WTC11 (cell line): Measurements from ENCODE around the gene TTC7B. TPM values are rescaled to one million over a fixed set of nuclear protein-coding genes. Genes with fewer than 3 reads are reported as not detected.

Experiments used
- ATAC-seq: fragments of 200-7000 bp; cut with Tn5 transposase; 2 replicates; pipeline ENCODE4 v1.10.0; 2021; ENCODE audit warnings: mild to moderate bottlenecking, moderate library complexity
- CTCF ChIA-PET: fragments of 300-600 bp; sonication (Branson Sonifier 250); formaldehyde crosslinking; loops from one replicate; lab custom pipeline; 2021; ENCODE audit warnings: antibody characterized with exemption; lab: Charles Lee
- POLR2A ChIA-PET: fragments of 350-600 bp; sonication (Branson Sonifier 250); formaldehyde crosslinking; loops from one replicate; lab custom pipeline; 2021; ENCODE audit warnings: antibody characterized with exemption; lab: Charles Lee
- DNase-seq: peaks from one replicate; pipeline ENCODE4 v3.0.0; 2021; ENCODE audit warnings: low spot score
- H3K27ac Mint-ChIP-seq: 2 replicates; pipeline ENCODE4 v1.8.0; 2021; ENCODE audit warnings: mixed read lengths
- H3K27me3 Mint-ChIP-seq: 2 replicates; pipeline ENCODE4 v1.8.0; 2021; ENCODE audit warnings: low read depth, mild to moderate bottlenecking, moderate library complexity, mixed read lengths
- H3K36me3 Mint-ChIP-seq: 2 replicates; pipeline ENCODE4 v1.8.0; 2021; ENCODE audit warnings: mixed read lengths
- H3K4me1 Mint-ChIP-seq: 2 replicates; pipeline ENCODE4 v1.8.0; 2022; ENCODE audit warnings: mixed read lengths
- H3K4me3 Mint-ChIP-seq: 2 replicates; pipeline ENCODE4 v1.8.0; 2021; ENCODE audit warnings: mild to moderate bottlenecking, moderate library complexity, mixed read lengths
- H3K9me3 Mint-ChIP-seq: 2 replicates; pipeline ENCODE4 v1.8.0; 2021; ENCODE audit warnings: mixed read lengths
- ATF1 ChIP-seq: sonication (generic); formaldehyde crosslinking; IDR thresholded peaks from 2 replicates; pipeline ENCODE4 v1.8.1; 2023; ENCODE audit warnings: mild to moderate bottlenecking, moderate library complexity, missing genetic modification reagents
- CREM ChIP-seq: sonication (generic); formaldehyde crosslinking; IDR thresholded peaks from 2 replicates; pipeline ENCODE4 v1.8.1; 2022; ENCODE audit warnings: mild to moderate bottlenecking, missing genetic modification reagents, moderate library complexity
- GABPB1 ChIP-seq: sonication (generic); formaldehyde crosslinking; IDR thresholded peaks from 2 replicates; pipeline ENCODE4 v1.8.1; 2023; ENCODE audit warnings: mild to moderate bottlenecking, missing genetic modification reagents
- GTF2I ChIP-seq: fragments of 250-450 bp; sonication (Bioruptor Pico); conservative IDR thresholded peaks from 2 replicates; pipeline ENCODE4 v1.4.0; 2021; ENCODE audit warnings: mild to moderate bottlenecking
- JUN ChIP-seq: sonication (generic); formaldehyde crosslinking; IDR thresholded peaks from 2 replicates; pipeline ENCODE4 v1.8.0; 2023; ENCODE audit warnings: mild to moderate bottlenecking, missing genetic modification reagents
- NR2C2 ChIP-seq: sonication (generic); formaldehyde crosslinking; IDR thresholded peaks from 2 replicates; pipeline ENCODE4 v1.8.0; 2022; ENCODE audit warnings: mild to moderate bottlenecking, missing genetic modification reagents
- TEAD4 ChIP-seq: sonication (generic); formaldehyde crosslinking; IDR thresholded peaks from 2 replicates; pipeline ENCODE4 v1.8.0; 2022; ENCODE audit warnings: mild to moderate bottlenecking, missing genetic modification reagents
- ZBTB21 ChIP-seq: sonication (generic); formaldehyde crosslinking; IDR thresholded peaks from 2 replicates; pipeline ENCODE4 v1.8.1; 2023; ENCODE audit warnings: mild to moderate bottlenecking, missing genetic modification reagents, borderline replicate concordance
- ZNF232 ChIP-seq: sonication (generic); formaldehyde crosslinking; IDR thresholded peaks from 2 replicates; pipeline ENCODE4 v1.8.0; 2022; ENCODE audit warnings: mild to moderate bottlenecking, missing genetic modification reagents
- total RNA-seq: library from RNA; stranded (reverse); gene quantifications from 3 replicates; pipeline ENCODE4 v1.2.3, GENCODE V29; 2021
- TF ChIP-seq, protein P1 (sequence below): fragments of 250-450 bp; sonication (Bioruptor Pico); conservative IDR thresholded peaks from 2 replicates; pipeline ENCODE4 v1.9.0; 2021; ENCODE audit warnings: mild to moderate bottlenecking
- TF ChIP-seq, protein P2 (sequence below): fragments of 200-600 bp; IDR thresholded peaks from 2 replicates; pipeline ENCODE4 v1.8.0; 2022; ENCODE audit warnings: antibody characterized with exemption
- TF ChIP-seq, protein P3 (sequence below): sonication (generic); formaldehyde crosslinking; IDR thresholded peaks from 2 replicates; pipeline ENCODE4 v1.8.1; 2022; ENCODE audit warnings: mild to moderate bottlenecking, missing genetic modification reagents, moderate library complexity, borderline replicate concordance
- TF ChIP-seq, protein P4 (sequence below): sonication (generic); formaldehyde crosslinking; IDR thresholded peaks from 2 replicates; pipeline ENCODE4 v1.8.1; 2023; ENCODE audit warnings: mild to moderate bottlenecking, missing genetic modification reagents, moderate library complexity
- TF ChIP-seq, protein P5 (sequence below): sonication (generic); formaldehyde crosslinking; IDR thresholded peaks from 2 replicates; pipeline ENCODE4 v1.8.1; 2023; ENCODE audit warnings: mild to moderate bottlenecking, missing genetic modification reagents
- TF ChIP-seq, protein P6 (sequence below): sonication (generic); formaldehyde crosslinking; IDR thresholded peaks from 2 replicates; pipeline ENCODE4 v1.8.0; 2022; ENCODE audit warnings: mild to moderate bottlenecking, missing genetic modification reagents
- TF ChIP-seq, protein P7 (sequence below): sonication (generic); formaldehyde crosslinking; IDR thresholded peaks from 2 replicates; pipeline ENCODE4 v1.8.0; 2023; ENCODE audit warnings: missing genetic modification reagents

TTC7B gene
- total RNA-seq, 1 experiment from 2014 or later, result 27.6 TPM

DNA sequence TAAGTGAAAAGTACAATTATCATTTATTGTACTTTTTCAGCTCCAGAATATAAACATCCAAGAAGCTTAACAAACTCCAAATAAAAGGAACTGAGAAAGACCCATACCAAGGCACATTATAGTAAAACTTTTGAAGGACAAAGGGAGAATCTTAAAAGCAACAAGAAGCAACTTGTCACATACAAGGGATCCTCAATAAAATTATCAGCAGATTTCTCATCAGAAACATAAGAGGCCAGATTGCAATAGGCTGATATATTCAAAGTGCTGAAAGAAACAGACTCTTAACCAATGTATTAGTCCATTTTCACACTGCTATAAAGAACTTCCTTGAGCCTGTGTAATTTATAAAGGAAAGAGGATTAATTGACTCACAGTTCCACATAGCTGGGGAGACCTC, 48.3 kb downstream of the TTC7B start (continued):
- no peak for TF ChIP-seq TEAD4 (CRISPR knock-in tag)
- TF ChIP-seq, protein P1, sequence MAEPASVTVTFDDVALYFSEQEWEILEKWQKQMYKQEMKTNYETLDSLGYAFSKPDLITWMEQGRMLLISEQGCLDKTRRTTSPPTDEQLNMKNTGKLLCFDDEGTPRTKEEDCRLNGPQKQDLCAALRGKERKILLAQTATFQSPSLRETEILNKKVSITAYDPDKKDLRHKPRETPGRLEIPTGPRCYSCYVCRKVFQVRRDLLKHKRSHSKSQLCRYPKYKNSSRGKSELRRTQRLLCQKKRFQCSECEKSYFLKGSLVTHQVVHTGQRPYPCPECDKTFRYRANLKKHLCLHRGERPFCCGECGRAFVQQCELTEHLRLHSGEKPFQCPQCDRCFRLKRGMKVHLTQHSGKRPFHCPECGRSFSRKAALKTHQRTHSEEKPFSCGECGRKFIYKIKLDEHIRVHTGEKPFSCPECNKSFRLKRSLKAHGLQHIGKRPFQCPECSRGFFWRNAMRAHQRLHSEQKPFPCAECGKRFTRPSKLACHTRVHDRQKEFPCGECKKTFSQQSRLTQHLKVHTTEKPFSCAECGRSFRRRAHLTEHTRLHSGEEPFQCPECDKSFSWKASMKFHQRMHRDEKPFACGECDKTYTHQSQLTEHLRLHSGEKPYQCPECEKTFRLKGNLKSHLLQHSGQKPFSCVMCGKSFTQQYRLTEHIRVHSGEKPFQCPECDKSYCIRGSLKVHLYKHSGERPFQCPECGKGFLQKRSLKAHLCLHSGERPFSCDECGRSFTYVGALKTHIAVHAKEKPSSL (CRISPR knock-in tag), result no peak
- TF ChIP-seq, all 79 proteins: peak for 0

DNA sequence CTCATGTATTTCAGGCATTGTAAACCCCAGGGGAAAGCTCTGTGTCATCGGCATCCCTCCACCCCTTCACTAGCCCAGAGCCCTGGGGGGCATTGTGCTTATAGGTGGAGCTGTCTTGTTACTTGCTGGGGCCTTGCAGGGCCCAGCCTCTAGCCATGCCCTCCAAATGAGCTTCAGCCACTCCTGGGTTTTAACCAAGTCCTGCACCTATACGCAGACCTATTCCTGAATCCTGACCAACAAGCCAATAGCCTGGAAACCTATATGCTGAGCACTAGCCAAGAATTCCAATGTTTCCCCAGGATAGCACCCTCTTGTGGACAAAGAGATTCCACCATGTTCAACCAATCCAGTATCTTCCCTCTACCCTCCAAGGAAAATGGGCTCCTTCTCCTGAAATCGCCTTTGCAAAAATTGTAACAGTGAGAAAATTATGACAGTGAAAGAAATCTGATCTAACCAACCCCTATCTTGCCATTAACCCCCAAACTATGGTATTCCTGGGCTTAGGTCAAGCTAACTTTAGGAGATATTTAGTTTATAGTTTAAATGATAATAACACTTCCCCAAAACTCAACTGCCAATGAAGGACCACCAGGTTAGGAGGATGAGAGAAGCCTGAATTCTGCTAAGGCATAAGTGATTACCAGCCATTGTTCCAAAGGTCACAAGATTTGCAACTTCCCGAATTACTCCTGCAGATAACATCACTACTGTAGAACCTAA, 55.5 kb downstream of the TTC7B start:
- Mint-ChIP-seq H3K27me3 (peaks cover 10% of the 10 kb centered on the region), H3K4me3 (no peak overlapping the region), H3K9me3 (peaks cover 17% of the 10 kb centered on the region), H3K36me3 (peaks cover 3% of the 10 kb centered on the region; the same call in 1 of the 2 replicates), H3K4me1 (peaks cover 33% of the 10 kb centered on the region), H3K27ac (no peak overlapping the region; the same call in 1 of the 2 replicates)
- ChIA-PET POLR2A (no interaction called here), CTCF (interaction anchor here (0.6 to 4.1 kb wide), 14 partner anchors 8 to 472 kb away, joined by 3 to 51 read pairs (median 3); partner anchors contain the start of gene TTC7B)
- ATAC-seq (peak; percentile 55), DNase-seq (no peak)
- TF ChIP-seq, protein P2, sequence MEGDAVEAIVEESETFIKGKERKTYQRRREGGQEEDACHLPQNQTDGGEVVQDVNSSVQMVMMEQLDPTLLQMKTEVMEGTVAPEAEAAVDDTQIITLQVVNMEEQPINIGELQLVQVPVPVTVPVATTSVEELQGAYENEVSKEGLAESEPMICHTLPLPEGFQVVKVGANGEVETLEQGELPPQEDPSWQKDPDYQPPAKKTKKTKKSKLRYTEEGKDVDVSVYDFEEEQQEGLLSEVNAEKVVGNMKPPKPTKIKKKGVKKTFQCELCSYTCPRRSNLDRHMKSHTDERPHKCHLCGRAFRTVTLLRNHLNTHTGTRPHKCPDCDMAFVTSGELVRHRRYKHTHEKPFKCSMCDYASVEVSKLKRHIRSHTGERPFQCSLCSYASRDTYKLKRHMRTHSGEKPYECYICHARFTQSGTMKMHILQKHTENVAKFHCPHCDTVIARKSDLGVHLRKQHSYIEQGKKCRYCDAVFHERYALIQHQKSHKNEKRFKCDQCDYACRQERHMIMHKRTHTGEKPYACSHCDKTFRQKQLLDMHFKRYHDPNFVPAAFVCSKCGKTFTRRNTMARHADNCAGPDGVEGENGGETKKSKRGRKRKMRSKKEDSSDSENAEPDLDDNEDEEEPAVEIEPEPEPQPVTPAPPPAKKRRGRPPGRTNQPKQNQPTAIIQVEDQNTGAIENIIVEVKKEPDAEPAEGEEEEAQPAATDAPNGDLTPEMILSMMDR, result peak; percentile 67
- TF ChIP-seq CREM (CRISPR knock-in tag), result no peak

DNA sequence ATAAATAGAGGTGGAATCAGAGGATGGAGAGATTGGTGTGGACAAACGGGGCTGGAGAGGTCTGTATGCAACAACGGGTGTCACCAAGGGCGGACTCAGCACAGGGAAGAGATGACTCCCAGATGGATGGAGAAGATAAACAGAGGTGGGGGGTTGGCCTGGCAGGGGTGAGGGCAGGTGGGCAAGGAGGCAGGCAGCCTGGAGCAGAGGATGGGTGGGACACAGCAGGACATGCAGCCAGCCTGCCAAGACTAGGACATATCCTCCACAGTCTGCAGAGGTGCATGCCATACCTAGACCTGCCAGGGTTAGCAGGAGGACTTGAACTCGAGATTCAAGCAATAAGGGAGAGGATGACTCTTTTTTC, 56.2 kb downstream of the TTC7B start:
- Mint-ChIP-seq H3K9me3 (peaks cover 15% of the 10 kb centered on the region), H3K36me3 (peaks cover 3% of the 10 kb centered on the region; the same call in 1 of the 2 replicates), H3K4me3 (no peak overlapping the region), H3K27me3 (peaks cover 10% of the 10 kb centered on the region), H3K4me1 (peaks cover 33% of the 10 kb centered on the region), H3K27ac (no peak overlapping the region; the same call in 1 of the 2 replicates)
- TF ChIP-seq JUN (CRISPR knock-in tag), result no peak
- TF ChIP-seq, protein P3, sequence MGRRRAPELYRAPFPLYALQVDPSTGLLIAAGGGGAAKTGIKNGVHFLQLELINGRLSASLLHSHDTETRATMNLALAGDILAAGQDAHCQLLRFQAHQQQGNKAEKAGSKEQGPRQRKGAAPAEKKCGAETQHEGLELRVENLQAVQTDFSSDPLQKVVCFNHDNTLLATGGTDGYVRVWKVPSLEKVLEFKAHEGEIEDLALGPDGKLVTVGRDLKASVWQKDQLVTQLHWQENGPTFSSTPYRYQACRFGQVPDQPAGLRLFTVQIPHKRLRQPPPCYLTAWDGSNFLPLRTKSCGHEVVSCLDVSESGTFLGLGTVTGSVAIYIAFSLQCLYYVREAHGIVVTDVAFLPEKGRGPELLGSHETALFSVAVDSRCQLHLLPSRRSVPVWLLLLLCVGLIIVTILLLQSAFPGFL (CRISPR knock-in tag), result no peak
- TF ChIP-seq, protein P4, sequence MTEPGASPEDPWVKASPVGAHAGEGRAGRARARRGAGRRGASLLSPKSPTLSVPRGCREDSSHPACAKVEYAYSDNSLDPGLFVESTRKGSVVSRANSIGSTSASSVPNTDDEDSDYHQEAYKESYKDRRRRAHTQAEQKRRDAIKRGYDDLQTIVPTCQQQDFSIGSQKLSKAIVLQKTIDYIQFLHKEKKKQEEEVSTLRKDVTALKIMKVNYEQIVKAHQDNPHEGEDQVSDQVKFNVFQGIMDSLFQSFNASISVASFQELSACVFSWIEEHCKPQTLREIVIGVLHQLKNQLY, result no peak
- no peak for DNase-seq
- ChIA-PET CTCF (interaction anchor here (0.6 to 4.1 kb wide), 14 partner anchors 9 to 470 kb away, joined by 3 to 51 read pairs (median 4); partner anchors contain the start of gene TTC7B), POLR2A (no interaction called here)
- ATAC-seq, result no peak

DNA sequence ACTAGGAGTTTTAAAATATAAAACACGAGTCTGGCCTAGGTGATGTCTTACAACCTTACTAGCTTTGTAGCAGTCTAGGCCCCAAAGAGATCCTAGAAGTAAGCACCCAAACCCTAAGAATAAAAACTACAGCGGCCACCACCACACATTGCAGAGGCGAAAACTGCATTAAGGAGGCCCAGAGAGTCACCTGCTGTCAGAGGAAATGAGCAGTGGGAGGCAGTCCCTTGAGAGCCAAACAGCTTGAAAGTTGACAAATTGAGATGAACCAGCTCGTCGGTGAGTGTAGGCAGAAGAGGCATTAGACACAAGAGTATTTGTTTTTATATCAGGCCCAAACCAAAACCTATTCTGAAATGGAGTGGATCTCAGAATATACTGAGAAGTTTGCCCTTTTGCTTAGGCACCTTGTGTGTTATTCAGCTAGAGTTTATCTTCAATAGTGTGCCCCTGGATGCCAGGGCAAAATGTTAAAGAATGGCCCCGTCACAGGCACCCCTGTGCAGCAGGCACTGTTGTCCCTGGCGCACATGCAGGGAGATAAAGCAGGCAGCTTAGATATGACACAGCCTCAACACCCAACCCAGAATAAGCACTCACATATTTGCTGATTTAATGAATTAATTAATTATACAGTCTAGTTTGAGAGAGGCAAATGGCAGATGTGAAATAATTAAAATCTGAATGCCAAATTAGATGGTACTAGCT, 56.7 kb downstream of the TTC7B start:
- ChIA-PET POLR2A (interaction anchor here (1.1 kb wide), 1 partner anchor 377 kb away, joined by 4 read pairs; no protein-coding TSS in a partner anchor), CTCF (interaction anchor here (0.7 to 4.1 kb wide), 31 partner anchors 9 to 820 kb away, joined by 3 to 51 read pairs (median 5); partner anchors contain the start of gene TTC7B)
- DNase-seq, result no peak
- H3K27me3 Mint-ChIP-seq, result peaks cover 10% of the 10 kb centered on the region
- H3K4me3 Mint-ChIP-seq, result no peak overlapping the region
- H3K36me3 Mint-ChIP-seq, result peaks cover 3% of the 10 kb centered on the region; the same call in 1 of the 2 replicates
- H3K9me3 Mint-ChIP-seq, result peaks cover 15% of the 10 kb centered on the region
- ATAC-seq, result no peak
- no peak overlapping the region; the same call in 1 of the 2 replicates for H3K27ac Mint-ChIP-seq
- peaks cover 33% of the 10 kb centered on the region for H3K4me1 Mint-ChIP-seq
- TF ChIP-seq ZBTB21 (CRISPR knock-in tag) (no peak), ATF1 (no peak), GTF2I (CRISPR knock-in tag) (no peak), ZNF232 (no peak), GABPB1 (CRISPR knock-in tag) (no peak), NR2C2 (CRISPR knock-in tag) (no peak)
- TF ChIP-seq, protein P5, sequence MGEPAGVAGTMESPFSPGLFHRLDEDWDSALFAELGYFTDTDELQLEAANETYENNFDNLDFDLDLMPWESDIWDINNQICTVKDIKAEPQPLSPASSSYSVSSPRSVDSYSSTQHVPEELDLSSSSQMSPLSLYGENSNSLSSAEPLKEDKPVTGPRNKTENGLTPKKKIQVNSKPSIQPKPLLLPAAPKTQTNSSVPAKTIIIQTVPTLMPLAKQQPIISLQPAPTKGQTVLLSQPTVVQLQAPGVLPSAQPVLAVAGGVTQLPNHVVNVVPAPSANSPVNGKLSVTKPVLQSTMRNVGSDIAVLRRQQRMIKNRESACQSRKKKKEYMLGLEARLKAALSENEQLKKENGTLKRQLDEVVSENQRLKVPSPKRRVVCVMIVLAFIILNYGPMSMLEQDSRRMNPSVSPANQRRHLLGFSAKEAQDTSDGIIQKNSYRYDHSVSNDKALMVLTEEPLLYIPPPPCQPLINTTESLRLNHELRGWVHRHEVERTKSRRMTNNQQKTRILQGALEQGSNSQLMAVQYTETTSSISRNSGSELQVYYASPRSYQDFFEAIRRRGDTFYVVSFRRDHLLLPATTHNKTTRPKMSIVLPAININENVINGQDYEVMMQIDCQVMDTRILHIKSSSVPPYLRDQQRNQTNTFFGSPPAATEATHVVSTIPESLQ (CRISPR knock-in tag), result no peak
- TF ChIP-seq, protein P6, sequence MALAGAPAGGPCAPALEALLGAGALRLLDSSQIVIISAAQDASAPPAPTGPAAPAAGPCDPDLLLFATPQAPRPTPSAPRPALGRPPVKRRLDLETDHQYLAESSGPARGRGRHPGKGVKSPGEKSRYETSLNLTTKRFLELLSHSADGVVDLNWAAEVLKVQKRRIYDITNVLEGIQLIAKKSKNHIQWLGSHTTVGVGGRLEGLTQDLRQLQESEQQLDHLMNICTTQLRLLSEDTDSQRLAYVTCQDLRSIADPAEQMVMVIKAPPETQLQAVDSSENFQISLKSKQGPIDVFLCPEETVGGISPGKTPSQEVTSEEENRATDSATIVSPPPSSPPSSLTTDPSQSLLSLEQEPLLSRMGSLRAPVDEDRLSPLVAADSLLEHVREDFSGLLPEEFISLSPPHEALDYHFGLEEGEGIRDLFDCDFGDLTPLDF (CRISPR knock-in tag), result no peak
- TF ChIP-seq, protein P4, result no peak
- TF ChIP-seq, protein P7, sequence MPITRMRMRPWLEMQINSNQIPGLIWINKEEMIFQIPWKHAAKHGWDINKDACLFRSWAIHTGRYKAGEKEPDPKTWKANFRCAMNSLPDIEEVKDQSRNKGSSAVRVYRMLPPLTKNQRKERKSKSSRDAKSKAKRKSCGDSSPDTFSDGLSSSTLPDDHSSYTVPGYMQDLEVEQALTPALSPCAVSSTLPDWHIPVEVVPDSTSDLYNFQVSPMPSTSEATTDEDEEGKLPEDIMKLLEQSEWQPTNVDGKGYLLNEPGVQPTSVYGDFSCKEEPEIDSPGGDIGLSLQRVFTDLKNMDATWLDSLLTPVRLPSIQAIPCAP (CRISPR knock-in tag), result no peak
